Gastroesophageal sphincter (tissue), 3 donors: Measurements from ENCODE around the gene RGS12.

Source experiments
- CTCF ChIP-seq, 4 experiments: fragments of 200-600 bp in 2 of 4; fragments of 450-650 bp in 2 of 4; sonication (generic) in 1 of 4; IDR thresholded peaks; one replicate each; pipeline ENCODE4 v1.5.1; 2017 to 2019; ENCODE audit warnings: antibody characterized with exemption in 4 of 4, mild to moderate bottlenecking in 2 of 4, moderate library complexity in 2 of 4
- POLR2A ChIP-seq, 2 donors: fragments of 450-650 bp; IDR thresholded peaks; one replicate each; pipeline ENCODE4 v1.6.1; 2017; ENCODE audit warnings: antibody characterized with exemption in 2 of 2, mild to moderate bottlenecking in 2 of 2, moderate library complexity in 1 of 2
- POLR2AphosphoS5 ChIP-seq: sonication (generic); formaldehyde crosslinking; IDR thresholded peaks from one replicate; pipeline ENCODE4 v1.6.1; 2017; ENCODE audit warnings: antibody characterized with exemption

GRCh38 chr4:3323071-3323481 is 30.3 kb downstream of the RGS12 start:
- TF ChIP-seq CTCF (IDR thresholded peaks at IDR 0.05) (no peak), POLR2A (IDR thresholded peaks at IDR 0.05) (no peak), POLR2AphosphoS5 (no peak)
